ENCODE results near the gene SMAD6.

DNA sequence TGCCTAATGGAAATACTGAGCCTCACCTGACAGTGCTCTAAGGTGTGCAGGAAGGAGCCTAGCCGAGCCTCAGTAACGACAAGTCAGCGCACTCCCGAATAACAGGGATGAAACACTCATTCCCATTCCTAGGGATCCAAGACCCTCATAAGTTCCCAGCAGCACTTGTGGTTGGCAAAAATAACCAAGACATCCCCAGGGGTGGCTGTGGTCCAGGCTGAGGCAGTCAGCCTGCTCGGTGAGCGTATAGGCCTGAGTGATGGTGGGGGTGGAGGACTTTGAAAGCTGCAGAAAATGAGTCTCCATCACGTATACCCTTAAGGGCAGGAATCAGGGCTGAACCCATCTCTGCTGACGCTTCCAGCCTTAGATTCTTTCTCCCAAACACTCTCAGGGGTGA lies 120.1 kb downstream of the SMAD6 start:
- TF ChIP-seq, protein P1, sequence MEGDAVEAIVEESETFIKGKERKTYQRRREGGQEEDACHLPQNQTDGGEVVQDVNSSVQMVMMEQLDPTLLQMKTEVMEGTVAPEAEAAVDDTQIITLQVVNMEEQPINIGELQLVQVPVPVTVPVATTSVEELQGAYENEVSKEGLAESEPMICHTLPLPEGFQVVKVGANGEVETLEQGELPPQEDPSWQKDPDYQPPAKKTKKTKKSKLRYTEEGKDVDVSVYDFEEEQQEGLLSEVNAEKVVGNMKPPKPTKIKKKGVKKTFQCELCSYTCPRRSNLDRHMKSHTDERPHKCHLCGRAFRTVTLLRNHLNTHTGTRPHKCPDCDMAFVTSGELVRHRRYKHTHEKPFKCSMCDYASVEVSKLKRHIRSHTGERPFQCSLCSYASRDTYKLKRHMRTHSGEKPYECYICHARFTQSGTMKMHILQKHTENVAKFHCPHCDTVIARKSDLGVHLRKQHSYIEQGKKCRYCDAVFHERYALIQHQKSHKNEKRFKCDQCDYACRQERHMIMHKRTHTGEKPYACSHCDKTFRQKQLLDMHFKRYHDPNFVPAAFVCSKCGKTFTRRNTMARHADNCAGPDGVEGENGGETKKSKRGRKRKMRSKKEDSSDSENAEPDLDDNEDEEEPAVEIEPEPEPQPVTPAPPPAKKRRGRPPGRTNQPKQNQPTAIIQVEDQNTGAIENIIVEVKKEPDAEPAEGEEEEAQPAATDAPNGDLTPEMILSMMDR (conservative IDR thresholded peaks at IDR 0.05; ENCODE audit: low read depth in 2 of 2), result no peak
- TF ChIP-seq CREB1 (CRISPR knock-in tag; IDR thresholded peaks at IDR 0.05; ENCODE audit: low read depth) (no peak), NANOG (IDR thresholded peaks at IDR 0.05; ENCODE audit: borderline replicate concordance) (no peak), EZH2 (IDR thresholded peaks at IDR 0.05; ENCODE audit: low read depth, unreplicated experiment) (no peak), POLR2AphosphoS5 (IDR thresholded peaks at IDR 0.05; ENCODE audit: low read depth) (no peak), JUNB (IDR thresholded peaks at IDR 0.05; ENCODE audit: unreplicated experiment) (no peak), EZH2phosphoT487 (IDR thresholded peaks at IDR 0.05; ENCODE audit: unreplicated experiment) (no peak), ZNF331 (CRISPR knock-in tag; IDR thresholded peaks at IDR 0.05; ENCODE audit: low read depth) (no peak), ZNF114 (CRISPR knock-in tag; IDR thresholded peaks at IDR 0.05) (no peak), STAT1 (IDR thresholded peaks at IDR 0.05; ENCODE audit: unreplicated experiment) (no peak)
- TF ChIP-seq, protein P2, sequence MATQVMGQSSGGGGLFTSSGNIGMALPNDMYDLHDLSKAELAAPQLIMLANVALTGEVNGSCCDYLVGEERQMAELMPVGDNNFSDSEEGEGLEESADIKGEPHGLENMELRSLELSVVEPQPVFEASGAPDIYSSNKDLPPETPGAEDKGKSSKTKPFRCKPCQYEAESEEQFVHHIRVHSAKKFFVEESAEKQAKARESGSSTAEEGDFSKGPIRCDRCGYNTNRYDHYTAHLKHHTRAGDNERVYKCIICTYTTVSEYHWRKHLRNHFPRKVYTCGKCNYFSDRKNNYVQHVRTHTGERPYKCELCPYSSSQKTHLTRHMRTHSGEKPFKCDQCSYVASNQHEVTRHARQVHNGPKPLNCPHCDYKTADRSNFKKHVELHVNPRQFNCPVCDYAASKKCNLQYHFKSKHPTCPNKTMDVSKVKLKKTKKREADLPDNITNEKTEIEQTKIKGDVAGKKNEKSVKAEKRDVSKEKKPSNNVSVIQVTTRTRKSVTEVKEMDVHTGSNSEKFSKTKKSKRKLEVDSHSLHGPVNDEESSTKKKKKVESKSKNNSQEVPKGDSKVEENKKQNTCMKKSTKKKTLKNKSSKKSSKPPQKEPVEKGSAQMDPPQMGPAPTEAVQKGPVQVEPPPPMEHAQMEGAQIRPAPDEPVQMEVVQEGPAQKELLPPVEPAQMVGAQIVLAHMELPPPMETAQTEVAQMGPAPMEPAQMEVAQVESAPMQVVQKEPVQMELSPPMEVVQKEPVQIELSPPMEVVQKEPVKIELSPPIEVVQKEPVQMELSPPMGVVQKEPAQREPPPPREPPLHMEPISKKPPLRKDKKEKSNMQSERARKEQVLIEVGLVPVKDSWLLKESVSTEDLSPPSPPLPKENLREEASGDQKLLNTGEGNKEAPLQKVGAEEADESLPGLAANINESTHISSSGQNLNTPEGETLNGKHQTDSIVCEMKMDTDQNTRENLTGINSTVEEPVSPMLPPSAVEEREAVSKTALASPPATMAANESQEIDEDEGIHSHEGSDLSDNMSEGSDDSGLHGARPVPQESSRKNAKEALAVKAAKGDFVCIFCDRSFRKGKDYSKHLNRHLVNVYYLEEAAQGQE (IDR thresholded peaks at IDR 0.05; ENCODE audit: unreplicated experiment), result no peak
- TF ChIP-seq, protein P3, sequence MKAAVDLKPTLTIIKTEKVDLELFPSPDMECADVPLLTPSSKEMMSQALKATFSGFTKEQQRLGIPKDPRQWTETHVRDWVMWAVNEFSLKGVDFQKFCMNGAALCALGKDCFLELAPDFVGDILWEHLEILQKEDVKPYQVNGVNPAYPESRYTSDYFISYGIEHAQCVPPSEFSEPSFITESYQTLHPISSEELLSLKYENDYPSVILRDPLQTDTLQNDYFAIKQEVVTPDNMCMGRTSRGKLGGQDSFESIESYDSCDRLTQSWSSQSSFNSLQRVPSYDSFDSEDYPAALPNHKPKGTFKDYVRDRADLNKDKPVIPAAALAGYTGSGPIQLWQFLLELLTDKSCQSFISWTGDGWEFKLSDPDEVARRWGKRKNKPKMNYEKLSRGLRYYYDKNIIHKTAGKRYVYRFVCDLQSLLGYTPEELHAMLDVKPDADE (IDR thresholded peaks at IDR 0.05), result no peak
